ENCODE data around the gene C11orf24. TPM values are rescaled to one million over a fixed set of nuclear protein-coding genes. Genes with fewer than 3 reads are reported as not detected.

The C11orf24 gene
- total RNA-seq, 8 experiments from 2014 or later, result 15.4 to 29.8 (median 24.1) TPM

DNA sequence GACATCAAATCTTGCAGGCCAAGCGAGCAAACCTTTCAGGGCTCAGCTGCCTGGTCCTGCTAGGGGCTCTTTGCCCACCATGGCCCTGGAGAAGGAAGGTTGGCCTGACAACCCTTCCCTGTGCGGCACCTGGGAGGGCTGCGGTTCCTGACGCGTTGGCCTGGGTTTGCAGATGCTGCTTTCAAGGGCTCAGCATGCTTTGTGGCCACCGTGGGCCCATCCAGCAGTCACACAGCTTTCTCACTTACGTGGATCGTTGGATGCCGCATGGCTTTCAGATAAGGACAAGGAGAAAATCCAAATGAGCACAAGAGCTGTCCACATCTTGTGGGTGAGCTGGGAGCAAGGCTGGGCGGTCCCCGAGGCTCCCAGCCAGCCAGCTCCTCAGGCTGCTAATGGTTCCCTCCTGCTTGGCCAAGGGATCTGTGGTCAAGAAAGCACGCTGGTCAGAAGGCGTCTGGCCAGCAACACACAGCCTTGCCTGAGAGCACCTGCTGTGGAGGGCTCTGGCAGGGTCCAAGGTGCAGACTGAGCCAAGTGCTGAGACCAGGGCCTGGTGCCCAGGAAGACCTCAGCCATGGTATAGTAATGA is 8.2 kb downstream of the C11orf24 start:
- ATAC-seq (replicated peaks in 6 of 8), result no peak
- H3K27ac ChIP-seq, result no peak overlapping the region
- WGBS, 10 experiments, result 83 to 100% (median 100%) methylated on average over 1 to 10 of the region's 13 CpGs; no CpG with 5 or more reads in 2 of the 10 experiments

GRCh38 chr11:68262544-68262827 is 9.3 kb downstream of the C11orf24 start:
- ATAC-seq (replicated peaks in 6 of 8), result peak in 1 of 8 experiments; percentile 3
- Histone ChIP-seq H3K4me1 (replicated peaks in 1 of 2) (peaks cover 0 to 3% of the 10 kb centered on the region in 2 donors), H3K4me3 (no peak overlapping the region), H3K27ac (no peak overlapping the region)
- 67 to 100% (median 92%) methylated on average over 1 to 6 of the region's 8 CpGs; no CpG with 5 or more reads in 3 of the 10 experiments for WGBS, 10 experiments
- in situ Hi-C loops (cut with MboI; ENCODE audit: low pct_unique_long_range_greater_than_20kb in 2 of 9, low sequenced_read_pairs in 9 of 9, unreplicated experiment in 9 of 9), result loop anchor here in 3 of 9 experiments (25.0 kb wide), 3 partner anchors 175 to 1400 kb away; partner anchors contain the start of gene PPP6R3 (in 1 of the 3)

More for the DNA sequence above, 8.2 kb downstream of the C11orf24 start:
- no peak overlapping the region for H3K4me3 ChIP-seq
- H3K4me1 ChIP-seq (replicated peaks in 1 of 2), result no peaks in the 10 kb centered on the region
- in situ Hi-C loops (cut with MboI; ENCODE audit: low pct_unique_long_range_greater_than_20kb in 2 of 9, low sequenced_read_pairs in 9 of 9, unreplicated experiment in 9 of 9), result loop anchor here in 3 of 9 experiments (25.0 kb wide), 3 partner anchors 174 to 1399 kb away; partner anchors contain the start of gene PPP6R3 (in 1 of the 3)

DNA sequence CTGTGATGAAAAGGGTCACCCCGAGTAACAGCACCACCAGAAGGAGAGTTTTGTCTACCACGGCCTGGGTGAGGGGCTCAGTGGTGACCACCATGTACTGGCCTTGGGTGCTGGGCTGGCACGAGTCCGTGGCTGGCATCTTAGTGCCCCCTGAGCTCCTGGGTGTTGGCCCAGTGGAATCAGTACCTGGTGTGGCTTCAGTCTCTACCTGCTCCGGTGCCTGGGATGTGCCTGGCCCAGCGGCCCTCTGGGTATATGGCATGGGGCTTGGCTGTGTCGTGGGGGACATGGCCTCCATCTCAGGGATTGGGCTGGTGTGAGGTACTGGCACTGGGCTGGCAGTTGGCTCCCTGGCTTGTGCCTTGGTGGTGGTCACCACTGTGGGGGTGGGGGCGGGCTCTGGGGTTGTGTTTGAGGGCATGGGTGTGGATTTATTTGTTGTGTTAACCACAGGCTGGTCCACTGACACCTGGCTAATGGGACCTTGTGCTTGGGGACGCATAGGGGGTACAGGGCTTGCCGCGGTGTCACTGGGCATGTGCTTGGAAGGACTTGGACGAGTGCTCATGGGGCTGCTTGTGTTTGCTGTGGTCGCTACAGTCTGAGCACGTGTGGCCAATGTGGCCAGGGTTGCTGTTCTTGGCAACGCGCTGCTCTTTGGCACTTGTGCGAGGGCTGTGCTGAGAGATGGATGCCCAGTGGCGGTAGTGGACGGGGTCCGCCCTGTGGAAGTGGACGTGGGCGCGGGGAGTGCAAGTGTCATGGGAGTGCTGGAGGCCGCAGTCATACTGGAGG is 9.8 kb downstream of the C11orf24 start:
- H3K4me3 ChIP-seq, result no peak overlapping the region
- no peak overlapping the region for H3K27ac ChIP-seq
- peaks cover 0 to 3% of the 10 kb centered on the region in 2 donors for H3K4me1 ChIP-seq (replicated peaks in 1 of 2)
- in situ Hi-C loops (cut with MboI; ENCODE audit: low pct_unique_long_range_greater_than_20kb in 2 of 9, low sequenced_read_pairs in 9 of 9, unreplicated experiment in 9 of 9), result loop anchor here in 3 of 9 experiments (25.0 kb wide), 3 partner anchors 175 to 1400 kb away; partner anchors contain the start of gene PPP6R3 (in 1 of the 3)
- WGBS, 10 experiments, result 89 to 100% (median 93%) methylated on average over 1 to 9 of the region's 24 CpGs; no CpG with 5 or more reads in 7 of the 10 experiments
- ATAC-seq (replicated peaks in 6 of 8), result peak in 3 of 8 experiments; percentile 9 to 15 (median 11)

DNA sequence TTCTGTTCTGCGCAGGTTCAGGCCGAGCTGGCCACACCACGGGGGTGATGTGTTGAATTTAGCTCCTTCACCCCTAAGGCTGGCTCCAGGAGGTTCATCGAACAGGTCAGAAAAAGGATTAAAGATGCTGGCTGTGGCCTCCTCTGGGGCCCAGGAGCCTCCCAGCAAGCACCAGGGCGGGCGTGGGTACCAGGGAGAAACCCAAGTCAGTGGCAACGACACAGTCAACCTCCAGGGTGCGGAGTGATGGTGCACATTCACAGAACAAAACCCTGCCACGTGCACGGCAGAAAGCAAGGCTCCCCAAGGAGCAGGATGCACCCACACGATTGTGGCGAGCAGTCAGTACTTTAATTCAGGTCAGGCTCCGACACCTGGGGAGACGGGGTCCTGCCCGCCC is 10.8 kb downstream of the C11orf24 start:
- H3K27ac ChIP-seq, result no peak overlapping the region
- no peak for ATAC-seq (replicated peaks in 6 of 8)
- H3K4me3 ChIP-seq, result no peak overlapping the region
- H3K4me1 ChIP-seq (replicated peaks in 1 of 2), result peaks cover 0 to 3% of the 10 kb centered on the region in 2 donors
- in situ Hi-C loops (cut with MboI; ENCODE audit: low pct_unique_long_range_greater_than_20kb in 2 of 9, low sequenced_read_pairs in 9 of 9, unreplicated experiment in 9 of 9), result loop anchor here in 3 of 9 experiments (25.0 kb wide), 3 partner anchors 176 to 1401 kb away; partner anchors contain the start of gene PPP6R3 (in 1 of the 3)
- 70 to 100% (median 88%) methylated on average over 1 to 4 of the region's 15 CpGs; no CpG with 5 or more reads in 6 of the 10 experiments for WGBS, 10 experiments

GRCh38 chr11:68260484-68260883 is 11.3 kb downstream of the C11orf24 start:
- H3K4me1 ChIP-seq (replicated peaks in 1 of 2), result peaks cover 0 to 3% of the 10 kb centered on the region in 2 donors
- H3K27ac ChIP-seq, result no peak overlapping the region
- no peak overlapping the region for H3K4me3 ChIP-seq
- 90 to 100% (median 99%) methylated on average over 1 to 6 of the region's 6 CpGs; no CpG with 5 or more reads in 6 of the 10 experiments for WGBS, 10 experiments
- in situ Hi-C loops (cut with MboI; ENCODE audit: low pct_unique_long_range_greater_than_20kb in 2 of 9, low sequenced_read_pairs in 9 of 9, unreplicated experiment in 9 of 9), result loop anchor here in 3 of 9 experiments (25.0 kb wide), 3 partner anchors 177 to 1402 kb away; partner anchors contain the start of gene PPP6R3 (in 1 of the 3)
- no peak for ATAC-seq (replicated peaks in 6 of 8)

- in situ Hi-C loops (cut with MboI; ENCODE audit: low pct_unique_long_range_greater_than_20kb in 2 of 9, low sequenced_read_pairs in 9 of 9, unreplicated experiment in 9 of 9), result loop anchor here in 4 of 9 experiments (10.0 to 25.0 kb wide), 4 partner anchors 178 to 1403 kb away; partner anchors contain the start of gene PPP6R3 (in 1 of the 4)
- WGBS, 10 experiments, result 80 to 100% (median 89%) methylated on average over 1 to 7 of the region's 15 CpGs; no CpG with 5 or more reads in 4 of the 10 experiments
- no peak for ATAC-seq (replicated peaks in 6 of 8)
- H3K4me1 ChIP-seq (replicated peaks in 1 of 2), result peaks cover 0 to 3% of the 10 kb centered on the region in 2 donors
- no peak overlapping the region for H3K4me3 ChIP-seq
- H3K27ac ChIP-seq, result no peak overlapping the region
These were observed 12.4 kb downstream of the C11orf24 start for GRCh38 chr11:68259122-68259959.

GRCh38 chr11:68258363-68258765 is 13.4 kb downstream of the C11orf24 start:
- no peak overlapping the region for H3K4me3 ChIP-seq
- no peak for ATAC-seq (replicated peaks in 6 of 8)
- 67 to 100% (median 95%) methylated on average over 1 to 7 of the region's 13 CpGs; no CpG with 5 or more reads in 7 of the 10 experiments for WGBS, 10 experiments
- H3K4me1 ChIP-seq (replicated peaks in 1 of 2), result peaks cover 0 to 3% of the 10 kb centered on the region in 2 donors
- no peak overlapping the region for H3K27ac ChIP-seq
- in situ Hi-C loops (cut with MboI; ENCODE audit: low pct_unique_long_range_greater_than_20kb in 2 of 9, low sequenced_read_pairs in 9 of 9, unreplicated experiment in 9 of 9), result loop anchor here in 4 of 9 experiments (10.0 to 25.0 kb wide), 4 partner anchors 179 to 1404 kb away; partner anchors contain the start of gene PPP6R3 (in 1 of the 4)

- in situ Hi-C loops (cut with MboI; ENCODE audit: low pct_unique_long_range_greater_than_20kb in 2 of 9, low sequenced_read_pairs in 9 of 9, unreplicated experiment in 9 of 9), result loop anchor here in 4 of 9 experiments (10.0 to 25.0 kb wide), 4 partner anchors 180 to 1405 kb away; partner anchors contain the start of gene PPP6R3 (in 1 of the 4)
- ATAC-seq (replicated peaks in 6 of 8), result peak; percentile 81 to 93 (median 84)
- Histone ChIP-seq H3K4me1 (replicated peaks in 1 of 2) (peaks cover 0 to 3% of the 10 kb centered on the region in 2 donors), H3K4me3 (no peak overlapping the region), H3K27ac (no peak overlapping the region)
- 0 to 100% (median 81%) methylated on average over 1 to 6 of the region's 22 CpGs; no CpG with 5 or more reads in 5 of the 10 experiments for WGBS, 10 experiments
These were observed 14.1 kb downstream of the C11orf24 start for GRCh38 chr11:68257477-68258362.

GRCh38 chr11:68256331-68256741 is 15.4 kb downstream of the C11orf24 start:
- Histone ChIP-seq H3K4me1 (replicated peaks in 1 of 2) (peaks cover 0 to 3% of the 10 kb centered on the region in 2 donors), H3K4me3 (no peak overlapping the region), H3K27ac (no peak overlapping the region)
- ATAC-seq (replicated peaks in 6 of 8), result peak in 3 of 8 experiments; percentile 10 to 32 (median 22)
- WGBS, 10 experiments, result 38 to 66% (median 56%) methylated on average over 1 to 9 of the region's 9 CpGs; no CpG with 5 or more reads in 4 of the 10 experiments
- in situ Hi-C loops (cut with MboI; ENCODE audit: low pct_unique_long_range_greater_than_20kb in 2 of 9, low sequenced_read_pairs in 9 of 9, unreplicated experiment in 9 of 9), result loop anchor here in 4 of 9 experiments (10.0 to 25.0 kb wide), 4 partner anchors 181 to 1406 kb away; partner anchors contain the start of gene PPP6R3 (in 1 of the 4)

- no peak for ATAC-seq (replicated peaks in 6 of 8)
- Histone ChIP-seq H3K4me1 (replicated peaks in 1 of 2) (peaks cover 0 to 3% of the 10 kb centered on the region in 2 donors), H3K4me3 (no peak overlapping the region), H3K27ac (no peak overlapping the region)
- 51 to 100% (median 78%) methylated on average over 1 to 11 of the region's 13 CpGs; no CpG with 5 or more reads in 4 of the 10 experiments for WGBS, 10 experiments
- in situ Hi-C loops (cut with MboI; ENCODE audit: low pct_unique_long_range_greater_than_20kb in 2 of 9, low sequenced_read_pairs in 9 of 9, unreplicated experiment in 9 of 9), result loop anchor here in 4 of 9 experiments (10.0 to 25.0 kb wide), 4 partner anchors 182 to 1407 kb away; partner anchors contain the start of gene PPP6R3 (in 1 of the 4)
These were observed 16.2 kb downstream of the C11orf24 start for GRCh38 chr11:68255526-68255925.

- Histone ChIP-seq H3K4me3 (no peak overlapping the region), H3K4me1 (replicated peaks in 1 of 2) (peaks cover 0 to 3% of the 10 kb centered on the region in 2 donors), H3K27ac (no peak overlapping the region)
- ATAC-seq (replicated peaks in 6 of 8), result no peak
- in situ Hi-C loops (cut with MboI; ENCODE audit: low pct_unique_long_range_greater_than_20kb in 2 of 9, low sequenced_read_pairs in 9 of 9, unreplicated experiment in 9 of 9), result loop anchor here in 4 of 9 experiments (10.0 to 25.0 kb wide), 4 partner anchors 183 to 1408 kb away; partner anchors contain the start of gene PPP6R3 (in 1 of the 4)
- 57 to 100% (median 92%) methylated on average over 1 to 6 of the region's 14 CpGs; no CpG with 5 or more reads in 3 of the 10 experiments for WGBS, 10 experiments
These were observed 17.4 kb downstream of the C11orf24 start for GRCh38 chr11:68254421-68254820.

Measured in motor neuron (in vitro differentiated cells).